GM19239 (cell line): Measurements from ENCODE around the gene DYNC2I2.
"Not testable (repeated sequence)": the region's sequence is repeated elsewhere in the genome, so short reads cannot be mapped to it uniquely, and the experiment has no call there.

Experiments
- DNase-seq: peaks from one replicate; pipeline ENCODE4 v3.0.0; 2011; ENCODE audit warnings: low spot score; ENCODE audit not compliant: insufficient read length
- FAIRE-seq: peaks from 2 replicates; lab custom pipeline; 2011; peaks lifted over from hg19 to GRCh38; lab: Jason Lieb, UNC

Gene DYNC2I2

GRCh38 chr9:128656416-128657343, at the start of gene DYNC2I2:
Gene DYNC2I2, minus strand, starts transcription at chr9:128656847. Its CDS starts 121 bp downstream, at chr9:128656726.
- FAIRE-seq (peak; percentile 68), DNase-seq (peak; percentile 79)

DNA sequence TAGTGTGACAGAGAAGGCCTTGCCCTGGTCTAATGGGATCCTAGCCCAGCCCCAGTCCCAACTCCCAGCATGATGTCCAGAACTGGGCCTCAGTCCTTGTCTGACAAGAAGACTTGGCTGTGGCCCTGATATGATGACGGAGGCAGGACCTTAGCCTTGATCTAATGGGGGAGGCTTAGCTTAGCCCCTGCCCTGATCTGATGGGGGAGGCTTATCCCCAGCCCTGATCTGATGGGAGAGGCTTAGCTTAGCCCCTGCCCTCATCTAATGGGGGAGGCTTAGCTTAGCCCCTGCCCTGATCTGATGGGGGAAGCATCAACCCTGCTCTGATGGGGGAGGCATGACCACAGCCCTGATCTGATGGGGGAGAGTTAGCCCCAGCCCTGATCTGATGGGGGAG, 49.4 kb upstream of the DYNC2I2 start:
- FAIRE-seq: no peak
- DNase-seq: no peak

GRCh38 chr9:128705051-128705965, 48.7 kb upstream of the DYNC2I2 start:
- FAIRE-seq (no peak), DNase-seq (no peak)

DNA sequence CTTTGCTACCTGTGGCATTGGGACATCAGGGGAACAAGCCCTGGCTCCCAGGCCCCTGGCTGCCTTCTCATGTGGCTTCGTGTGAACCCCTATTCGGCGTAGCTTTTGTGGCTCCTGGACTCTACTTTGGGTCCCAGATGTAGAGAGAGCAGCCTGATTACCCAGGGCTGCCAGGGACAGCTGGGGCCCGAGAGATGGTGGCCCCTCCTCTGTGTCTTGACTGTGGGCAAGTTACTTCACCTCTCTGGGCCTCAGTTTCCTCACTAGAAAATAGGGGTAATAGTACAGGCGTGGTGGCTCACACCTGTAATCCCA, 47.7 kb upstream of the DYNC2I2 start:
- FAIRE-seq (no peak), DNase-seq (no peak)

- no peak for DNase-seq
- no peak for FAIRE-seq
Observed at GRCh38 chr9:128703616-128704355, 47.1 kb upstream of the DYNC2I2 start.

GRCh38 chr9:128702949-128703615, 46.4 kb upstream of the DYNC2I2 start:
- no peak for FAIRE-seq
- peak; percentile 66 for DNase-seq

DNA sequence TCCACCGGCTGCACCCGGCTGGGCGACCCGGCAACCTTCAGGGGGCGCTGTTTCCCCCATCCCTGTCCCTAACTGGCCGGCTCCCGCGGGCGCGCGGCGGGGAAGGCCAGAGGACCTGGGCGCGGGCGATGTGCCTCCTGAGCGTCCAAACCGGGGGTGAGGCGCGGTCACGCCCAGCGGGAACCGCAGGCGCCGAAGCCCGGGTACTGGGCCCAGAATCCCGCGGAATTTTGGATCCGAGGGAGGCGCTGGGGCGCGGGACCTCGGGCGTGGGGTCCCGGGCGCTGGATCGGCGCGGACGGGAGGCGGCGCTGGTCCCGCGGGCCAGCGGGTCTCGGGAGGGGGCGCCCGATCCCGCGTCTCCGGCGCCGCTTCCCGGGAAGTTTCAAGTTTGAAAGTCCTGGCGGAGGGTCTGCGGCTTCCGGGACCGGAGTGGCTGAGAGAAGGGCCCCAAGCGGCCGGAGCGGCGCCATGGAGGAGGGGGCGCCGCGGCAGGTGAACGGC, 45.9 kb upstream of the DYNC2I2 start, which contains the start of gene PKN3:
Gene PKN3 (plus strand): TSS at position 59 of the 504 bp plus-strand sequence. CDS start 413 bp downstream, at position 472.
- no peak for FAIRE-seq

DNA sequence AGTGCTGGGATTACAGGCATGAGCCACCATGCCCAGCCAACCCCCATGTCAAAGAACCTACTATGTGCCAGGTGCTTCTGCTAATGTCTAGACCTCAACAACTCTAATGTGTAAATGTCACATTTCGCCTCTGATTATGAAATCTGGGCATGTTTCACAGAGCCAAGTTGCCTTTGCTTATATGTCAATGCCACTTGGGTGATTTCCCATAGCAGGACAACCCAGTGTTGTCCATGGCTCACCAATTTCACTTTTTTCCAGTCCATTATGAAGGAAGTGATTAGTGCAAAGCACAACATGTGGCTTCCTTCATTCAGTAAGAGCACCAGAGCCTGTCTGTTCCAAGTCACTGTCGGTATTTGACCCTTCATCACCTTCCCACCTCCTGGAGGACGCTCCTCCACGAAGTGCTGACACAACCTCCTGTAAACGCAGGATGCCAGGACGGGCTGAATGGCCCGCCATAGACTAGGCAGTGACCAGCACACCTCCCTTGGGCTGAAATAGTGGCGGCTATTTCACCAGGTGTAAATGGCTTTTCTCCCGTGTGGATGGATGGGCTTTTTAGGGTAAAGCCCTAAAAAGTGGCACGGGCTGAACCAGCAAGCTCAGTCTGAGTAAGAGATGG, 44.7 kb upstream of the DYNC2I2 start:
- DNase-seq: no peak
- FAIRE-seq: no peak

More for the DNA sequence above, 45.9 kb upstream of the DYNC2I2 start, which contains the start of gene PKN3:
- peak; percentile 95 for DNase-seq

GRCh38 chr9:128699096-128699795, 42.6 kb upstream of the DYNC2I2 start:
- not testable (repeated sequence) for DNase-seq

GRCh38 chr9:128696923-128697707, 40.5 kb upstream of the DYNC2I2 start:
- no peak for FAIRE-seq
- DNase-seq: no peak

More at GRCh38 chr9:128699096-128699795, 42.6 kb upstream of the DYNC2I2 start:
- not testable (repeated sequence) for FAIRE-seq

- FAIRE-seq: peak; percentile 35
- no peak for DNase-seq
Observed at GRCh38 chr9:128694344-128694743, 37.7 kb upstream of the DYNC2I2 start.

DNA sequence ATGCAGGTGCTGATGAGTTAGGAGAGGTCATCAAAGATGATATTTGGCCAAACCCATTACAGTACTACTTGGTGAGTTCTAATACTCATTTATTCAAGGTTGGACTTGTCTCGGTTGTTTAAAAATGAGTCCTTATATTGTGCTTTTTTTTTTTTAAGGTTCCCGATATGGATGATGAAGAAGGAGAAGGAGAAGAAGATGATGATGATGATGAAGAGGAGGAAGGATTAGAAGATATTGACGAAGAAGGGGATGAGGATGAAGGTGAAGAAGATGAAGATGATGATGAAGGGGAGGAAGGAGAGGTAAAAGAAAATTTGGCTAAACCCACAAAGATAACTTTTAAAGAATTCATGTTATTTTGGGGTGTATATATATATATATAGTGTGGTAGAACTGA, 37.1 kb upstream of the DYNC2I2 start:
- FAIRE-seq, DNase-seq: not testable (repeated sequence)

- no peak for FAIRE-seq
- no peak for DNase-seq
Observed at GRCh38 chr9:128690684-128691034, 34.0 kb upstream of the DYNC2I2 start.

DNA sequence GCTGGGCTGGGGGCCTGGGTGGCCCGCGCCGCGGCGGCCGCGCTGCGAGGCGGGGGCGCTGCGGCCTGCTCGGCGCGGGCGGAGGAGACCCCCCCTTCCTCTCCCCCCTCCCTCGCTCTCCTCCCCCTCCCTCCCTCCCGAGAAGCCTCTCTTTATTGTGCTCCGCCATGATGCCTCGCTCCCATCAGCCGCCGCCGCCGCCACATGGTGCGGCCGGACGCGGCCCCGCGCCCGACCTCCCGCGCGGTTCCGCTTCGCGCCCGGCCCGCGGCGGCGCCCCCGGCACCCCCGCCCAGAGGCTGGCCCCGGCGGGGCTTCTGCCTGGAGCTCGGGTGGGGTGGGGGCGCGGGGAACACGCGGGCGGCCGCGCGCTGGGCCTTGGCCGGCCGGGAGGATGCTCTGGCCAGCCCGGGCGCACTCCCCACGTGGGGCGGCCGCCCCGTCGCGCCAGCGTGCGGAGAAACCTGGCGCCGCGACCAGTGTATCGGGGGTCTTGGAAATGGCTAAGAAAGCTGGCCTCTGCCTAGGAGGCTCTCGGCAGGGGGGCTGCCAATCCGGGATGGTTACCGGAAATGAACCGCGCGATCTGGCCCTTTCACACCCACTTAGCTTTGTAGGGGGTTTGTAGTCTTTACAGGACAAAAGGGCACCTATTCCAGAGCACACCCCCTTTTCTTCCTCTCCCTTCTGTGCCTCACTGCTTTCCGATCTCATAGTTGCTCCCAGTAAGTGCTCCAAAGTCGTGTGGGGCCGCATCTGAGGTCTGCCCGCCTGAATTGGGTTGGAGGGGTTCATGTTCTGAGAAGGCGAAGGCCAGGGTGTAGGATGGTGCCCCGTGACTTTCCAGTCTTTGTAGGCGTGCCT, 33.4 kb upstream of the DYNC2I2 start:
- no peak for FAIRE-seq
- DNase-seq: peak; percentile 70

DNA sequence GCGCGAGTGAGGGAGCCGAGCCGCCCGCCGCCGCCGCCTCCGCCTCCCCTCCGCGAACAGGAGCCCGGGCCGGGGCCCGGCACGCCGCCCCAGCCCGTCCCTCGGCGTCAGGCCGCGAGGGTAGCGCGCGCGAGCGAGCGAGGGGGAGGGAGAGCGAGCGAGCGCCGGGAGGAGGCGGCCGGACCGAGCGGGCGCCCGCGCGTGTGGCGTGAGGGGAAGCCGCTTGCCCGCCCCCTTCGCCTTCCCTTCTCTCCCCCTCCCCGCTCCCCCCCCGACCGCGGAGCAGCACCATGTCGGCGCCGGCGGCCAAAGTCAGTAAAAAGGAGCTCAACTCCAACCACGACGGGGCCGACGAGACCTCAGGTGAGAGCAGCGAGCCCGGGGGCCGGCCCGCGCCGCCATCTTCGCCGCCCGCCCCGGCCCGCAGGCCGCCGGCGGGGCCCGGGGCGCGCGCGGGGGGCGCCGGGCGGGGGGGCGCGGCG, 32.7 kb upstream of the DYNC2I2 start:
- FAIRE-seq (no peak), DNase-seq (no peak)

GRCh38 chr9:128688501-128689292, 32.0 kb upstream of the DYNC2I2 start, which contains the start of gene SET:
Gene SET, plus strand, starts transcription at chr9:128689222. Its CDS starts 361 bp downstream, at chr9:128689583.
- FAIRE-seq: peak; percentile 35
- DNase-seq: peak; percentile 99
